ENCODE data around the gene OBI1.

Gene OBI1

GRCh38 chr13:78602561-78603239 lies 56.3 kb downstream of the OBI1 start:
- DNase-seq = peak in 2 of 6 experiments; percentile 29 to 54

GRCh38 chr13:78601874-78602560 lies 56.9 kb downstream of the OBI1 start:
- DNase-seq = peak in 1 of 6 experiments; percentile 11

GRCh38 chr13:78601124-78601873 lies 57.7 kb downstream of the OBI1 start:
- peak in 1 of 6 experiments; percentile 33 for DNase-seq

GRCh38 chr13:78600280-78600883 lies 58.6 kb downstream of the OBI1 start:
- DNase-seq = no peak

- DNase-seq = no peak
Measured at GRCh38 chr13:78599645-78600279, 59.2 kb downstream of the OBI1 start.

- no peak for DNase-seq
Measured at GRCh38 chr13:78598966-78599644, 59.9 kb downstream of the OBI1 start.

GRCh38 chr13:78598116-78598781 lies 60.7 kb downstream of the OBI1 start:
- DNase-seq = no peak

GRCh38 chr13:78597602-78597932 lies 61.4 kb downstream of the OBI1 start:
- DNase-seq = peak in 1 of 6 experiments; percentile 34

GRCh38 chr13:78596736-78597601 lies 62.0 kb downstream of the OBI1 start:
- peak in 2 of 6 experiments; percentile 14 to 50 for DNase-seq

GRCh38 chr13:78596399-78596735 lies 62.6 kb downstream of the OBI1 start:
- no peak for DNase-seq

- DNase-seq = peak in 2 of 6 experiments; percentile 11 to 46
Measured at GRCh38 chr13:78595495-78596398, 63.2 kb downstream of the OBI1 start.

- peak in 1 of 6 experiments; percentile 10 for DNase-seq
Measured at GRCh38 chr13:78594456-78594975, 64.4 kb downstream of the OBI1 start.

GRCh38 chr13:78593652-78594455 lies 65.1 kb downstream of the OBI1 start:
- DNase-seq = peak in 2 of 6 experiments; percentile 10 to 14

- DNase-seq = no peak
Measured at GRCh38 chr13:78593129-78593528, 65.8 kb downstream of the OBI1 start.

GRCh38 chr13:78592584-78592983 lies 66.4 kb downstream of the OBI1 start:
- DNase-seq = no peak

- DNase-seq = no peak
Measured at GRCh38 chr13:78589206-78589605, 69.7 kb downstream of the OBI1 start.

GRCh38 chr13:78587395-78587794 lies 71.6 kb downstream of the OBI1 start:
- no peak for DNase-seq

GRCh38 chr13:78586706-78587105 lies 72.2 kb downstream of the OBI1 start:
- DNase-seq = no peak

- no peak for DNase-seq
Measured at GRCh38 chr13:78576261-78576660, 82.7 kb downstream of the OBI1 start.
